Measurements from ENCODE around the gene POU2F2.

GRCh38 chr19:42125536-42125935 lies 6.7 kb downstream of the POU2F2 start:
- TF ChIP-seq CREB5 (CRISPR knock-in tag; IDR thresholded peaks at IDR 0.05; ENCODE audit: low read depth) (no peak), PATZ1 (CRISPR knock-in tag; IDR thresholded peaks at IDR 0.05; ENCODE audit: borderline replicate concordance) (no peak), ISL1 (CRISPR knock-in tag; IDR thresholded peaks at IDR 0.05) (no peak), ZFP30 (CRISPR knock-in tag; IDR thresholded peaks at IDR 0.05) (no peak), ESRRG (CRISPR knock-in tag; IDR thresholded peaks at IDR 0.05) (no peak), BACH2 (CRISPR knock-in tag; IDR thresholded peaks at IDR 0.05; ENCODE audit: borderline replicate concordance) (no peak), TSHZ2 (CRISPR knock-in tag; IDR thresholded peaks at IDR 0.05) (no peak), ZFP3 (CRISPR knock-in tag; IDR thresholded peaks at IDR 0.05) (no peak), POU6F1 (CRISPR knock-in tag; IDR thresholded peaks at IDR 0.05; ENCODE audit: borderline replicate concordance, low read depth) (no peak), ZNF70 (CRISPR knock-in tag; IDR thresholded peaks at IDR 0.05) (no peak)
